Embryonic facial prominence (tissue), 1 donor: ENCODE data around the gene ZNF22.
A peak's percentile ranks its signal among the peaks of the same experiment; 100 is the strongest.

Experiments
- DNase-seq: peaks from one replicate; pipeline ENCODE4 v3.0.0-alpha.2; 2016; ENCODE audit errors: extremely low spot score

ZNF22 gene

GRCh38 chr10:45000752-45001380 lies at the start of gene ZNF22:
ZNF22 (plus strand) TSS chr10:45000923; CDS start chr10:45003369, 2,446 bp downstream.
- peak; percentile 80 for DNase-seq

GRCh38 chr10:44951576-44952226 lies 49.0 kb upstream of the ZNF22 start:
- DNase-seq: no peak

GRCh38 chr10:44952779-44953231 lies 47.9 kb upstream of the ZNF22 start:
- DNase-seq: no peak

- no peak for DNase-seq
Measured at GRCh38 chr10:44954042-44954441, 46.7 kb upstream of the ZNF22 start.

- no peak for DNase-seq
Measured at GRCh38 chr10:44954962-44955361, 45.8 kb upstream of the ZNF22 start.

- DNase-seq: no peak
Measured at GRCh38 chr10:44955413-44956070, 45.2 kb upstream of the ZNF22 start.

GRCh38 chr10:44956226-44956625 lies 44.5 kb upstream of the ZNF22 start:
- no peak for DNase-seq

GRCh38 chr10:44956717-44957706 lies 43.7 kb upstream of the ZNF22 start:
- no peak for DNase-seq

- no peak for DNase-seq
Measured at GRCh38 chr10:44958196-44958897, 42.4 kb upstream of the ZNF22 start.

GRCh38 chr10:44958898-44959246 lies 41.9 kb upstream of the ZNF22 start:
- DNase-seq: no peak

- DNase-seq: no peak
Measured at GRCh38 chr10:44959247-44960087, 41.3 kb upstream of the ZNF22 start, which contains the start of gene RASSF4. RASSF4 (plus strand) TSS chr10:44959802; CDS start chr10:44970203, 10,401 bp downstream.

GRCh38 chr10:44960088-44960460 lies 40.6 kb upstream of the ZNF22 start:
- no peak for DNase-seq

GRCh38 chr10:44960482-44961229 lies 40.1 kb upstream of the ZNF22 start:
- DNase-seq: no peak

GRCh38 chr10:44961230-44961571 lies 39.5 kb upstream of the ZNF22 start:
- DNase-seq: no peak

- no peak for DNase-seq
Measured at GRCh38 chr10:44961931-44962750, 38.6 kb upstream of the ZNF22 start.

- DNase-seq: no peak
Measured at GRCh38 chr10:44962870-44963738, 37.6 kb upstream of the ZNF22 start.

GRCh38 chr10:44963772-44964633 lies 36.7 kb upstream of the ZNF22 start:
- no peak for DNase-seq
